Spinal cord (tissue), 10 donors: ENCODE measurements around the gene MTFP1. TPM values are rescaled to one million over a fixed set of nuclear protein-coding genes. Genes with fewer than 3 reads are reported as not detected.

ENCODE experiments used
- DNase-seq, 6 donors: peaks; one replicate each; pipeline versions ENCODE4 v3.0.0 to v3.0.0-alpha.2; 2013 to 2015; ENCODE audit warnings: low spot score in 6 of 6, low read depth in 4 of 6
- H3K27ac ChIP-seq: one replicate; pipeline ENCODE4 v1.5.1; 2013; ENCODE audit warnings: low read depth, low read length, control low read depth
- H3K27me3 ChIP-seq: one replicate; pipeline ENCODE4 v1.6.1; 2013; ENCODE audit warnings: low read length; ENCODE audit not compliant: control insufficient read depth, insufficient read depth
- H3K36me3 ChIP-seq: one replicate; pipeline ENCODE4 v1.6.1; 2013; ENCODE audit warnings: low read length; ENCODE audit not compliant: control insufficient read depth, insufficient read depth
- H3K4me1 ChIP-seq: one replicate; pipeline ENCODE4 v1.6.1; 2013; ENCODE audit warnings: low read length; ENCODE audit not compliant: control insufficient read depth, insufficient read depth
- H3K4me3 ChIP-seq: one replicate; pipeline ENCODE4 v1.5.1; 2013; ENCODE audit warnings: low read depth, low read length, control low read depth
- H3K9me3 ChIP-seq: one replicate; pipeline ENCODE4 v1.6.1; 2013; ENCODE audit warnings: low read length; ENCODE audit not compliant: control insufficient read depth, insufficient read depth
- WGBS: methylation state at CpG from one replicate; pipeline ENCODE4 v1.1.5; 2013; ENCODE audit warnings: missing lambda C conversion rate; ENCODE audit not compliant: insufficient coverage; 5-methylcytosine and 5-hydroxymethylcytosine counted together
- polyA plus RNA-seq, 2 donors: library from polyadenylated mRNA; unstranded; fragments of 120-200 nt; gene quantifications; one replicate each; pipeline ENCODE4 v1.2.1, GENCODE V29; 2013; ENCODE audit not compliant: insufficient read length in 2 of 2
- total RNA-seq, 2 donors: library from RNA; depleted of rRNA in 1 of 2; stranded (reverse); fragments of 120-200 nt in 1 of 2; fragments of >200 nt in 1 of 2; gene quantifications; one replicate each; pipeline versions ENCODE4 v1.2.3 to v1.2.4, GENCODE V29; 2013 to 2014
- donor health status: healthy.

The MTFP1 gene
- total and polyA plus RNA-seq, 4 donors: 2.1 to 9.5 (median 6.4) TPM

DNA sequence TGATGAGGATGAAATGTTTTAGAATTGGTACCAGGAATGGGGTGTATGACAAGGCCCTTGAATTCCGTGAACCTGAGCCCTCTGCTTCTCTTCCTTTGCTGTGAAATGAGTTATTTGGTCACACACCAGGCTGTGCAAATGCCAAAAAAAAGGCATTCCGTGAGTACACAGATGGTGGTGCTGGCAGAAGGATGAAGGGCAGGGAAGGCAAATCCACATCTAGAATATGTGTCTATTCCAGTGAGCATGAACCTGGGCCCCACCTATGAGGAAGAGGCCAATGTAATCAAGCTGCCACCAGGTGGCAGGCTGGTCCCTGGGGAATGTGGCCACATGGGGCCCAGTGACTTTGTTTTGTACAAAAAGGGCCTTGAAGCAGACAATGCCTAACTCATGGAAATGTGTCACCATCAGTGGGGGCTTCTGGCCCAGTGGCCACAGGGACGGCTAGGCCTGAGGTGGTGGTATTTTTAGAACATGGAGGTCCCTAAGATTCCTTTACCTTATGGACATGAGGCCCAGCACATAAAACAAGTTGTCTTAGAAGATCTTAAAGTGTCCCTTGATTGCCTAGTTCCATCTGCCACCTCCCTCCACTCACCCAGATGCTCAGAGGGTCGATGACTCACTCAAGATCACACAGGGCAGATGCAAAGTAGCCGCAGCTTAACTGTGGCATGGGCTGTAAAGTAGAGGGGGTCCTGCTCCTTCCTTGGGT is 34.4 kb upstream of the MTFP1 start:
- DNase-seq: peak in 2 of 6 donors; percentile 62 to 70
- Histone ChIP-seq H3K4me3 (no peak overlapping the region), H3K9me3 (no peaks in the 10 kb centered on the region), H3K4me1 (peaks cover 27% of the 10 kb centered on the region), H3K27me3 (no peaks in the 10 kb centered on the region), H3K27ac (no peak overlapping the region), H3K36me3 (no peaks in the 10 kb centered on the region)
- 79% methylated on average over 2 of the region's 5 CpGs for WGBS

DNA sequence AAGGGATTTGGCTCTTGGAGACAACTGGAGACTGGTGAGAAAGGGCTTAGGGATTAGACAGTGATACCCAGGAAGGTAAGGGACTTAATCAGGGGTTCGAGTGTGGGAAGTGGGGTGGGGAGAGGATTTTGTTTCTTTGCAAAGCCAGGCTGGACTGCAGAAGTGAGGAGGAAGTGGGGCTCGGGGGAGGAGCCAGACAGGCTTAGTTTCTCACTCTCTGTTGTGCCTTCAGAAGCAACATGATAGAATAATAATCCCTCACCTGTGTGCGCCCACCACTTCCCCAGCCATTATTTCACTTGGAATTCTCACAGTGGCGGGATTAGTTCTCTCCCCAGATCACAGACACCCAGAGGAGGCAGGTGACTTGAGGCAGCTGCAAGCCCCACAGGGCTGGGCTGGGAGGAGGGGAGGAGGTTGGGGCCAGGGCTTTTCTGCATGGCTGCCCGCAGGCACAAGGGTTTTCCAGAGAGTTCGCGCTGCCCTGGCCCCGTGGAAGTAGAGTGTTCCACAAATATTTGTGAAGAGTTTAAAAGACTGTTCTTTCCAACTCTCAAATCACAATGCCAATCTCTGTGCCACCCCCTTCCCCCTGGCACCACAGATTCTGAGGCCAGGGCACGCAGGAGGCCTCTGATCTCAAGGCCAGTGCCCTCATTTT is 32.8 kb upstream of the MTFP1 start:
- DNase-seq: no peak
- H3K4me3 ChIP-seq: no peak overlapping the region
- H3K4me1 ChIP-seq: peaks cover 31% of the 10 kb centered on the region
- H3K27me3 ChIP-seq: no peaks in the 10 kb centered on the region
- no peak overlapping the region for H3K27ac ChIP-seq
- H3K36me3 ChIP-seq: no peaks in the 10 kb centered on the region
- H3K9me3 ChIP-seq: no peaks in the 10 kb centered on the region
- 61% methylated on average over 2 of the region's 9 CpGs for WGBS

- no peak for DNase-seq
- Histone ChIP-seq H3K9me3 (no peaks in the 10 kb centered on the region), H3K27ac (no peak overlapping the region), H3K27me3 (no peaks in the 10 kb centered on the region), H3K4me1 (peaks cover 36% of the 10 kb centered on the region), H3K36me3 (no peaks in the 10 kb centered on the region), H3K4me3 (no peak overlapping the region)
- 79% methylated on average over 7 of the region's 7 CpGs for WGBS
These were observed 32.3 kb upstream of the MTFP1 start for GRCh38 chr22:30393322-30393680.

DNA sequence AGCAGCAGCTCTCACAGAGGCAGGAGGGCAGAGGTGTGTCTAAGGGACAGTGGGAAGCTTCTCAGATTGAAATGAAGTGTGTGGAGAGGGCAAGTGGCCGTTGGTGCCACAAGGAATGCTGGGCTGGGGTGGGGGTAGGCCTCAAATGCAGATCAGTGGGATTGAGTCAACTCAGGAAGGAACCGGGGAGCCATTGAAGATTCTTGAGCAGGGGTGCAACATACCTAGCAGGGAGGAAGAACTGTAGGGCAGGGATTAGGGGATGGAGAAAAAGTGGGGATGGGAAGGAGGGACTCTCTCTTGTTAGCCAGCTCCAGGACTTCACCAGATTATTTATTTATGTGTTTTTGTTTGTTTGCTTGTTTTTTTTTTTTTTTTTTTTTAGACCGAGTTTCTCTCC is 31.7 kb upstream of the MTFP1 start:
- 57% methylated on average over 2 of the region's 3 CpGs for WGBS

DNA sequence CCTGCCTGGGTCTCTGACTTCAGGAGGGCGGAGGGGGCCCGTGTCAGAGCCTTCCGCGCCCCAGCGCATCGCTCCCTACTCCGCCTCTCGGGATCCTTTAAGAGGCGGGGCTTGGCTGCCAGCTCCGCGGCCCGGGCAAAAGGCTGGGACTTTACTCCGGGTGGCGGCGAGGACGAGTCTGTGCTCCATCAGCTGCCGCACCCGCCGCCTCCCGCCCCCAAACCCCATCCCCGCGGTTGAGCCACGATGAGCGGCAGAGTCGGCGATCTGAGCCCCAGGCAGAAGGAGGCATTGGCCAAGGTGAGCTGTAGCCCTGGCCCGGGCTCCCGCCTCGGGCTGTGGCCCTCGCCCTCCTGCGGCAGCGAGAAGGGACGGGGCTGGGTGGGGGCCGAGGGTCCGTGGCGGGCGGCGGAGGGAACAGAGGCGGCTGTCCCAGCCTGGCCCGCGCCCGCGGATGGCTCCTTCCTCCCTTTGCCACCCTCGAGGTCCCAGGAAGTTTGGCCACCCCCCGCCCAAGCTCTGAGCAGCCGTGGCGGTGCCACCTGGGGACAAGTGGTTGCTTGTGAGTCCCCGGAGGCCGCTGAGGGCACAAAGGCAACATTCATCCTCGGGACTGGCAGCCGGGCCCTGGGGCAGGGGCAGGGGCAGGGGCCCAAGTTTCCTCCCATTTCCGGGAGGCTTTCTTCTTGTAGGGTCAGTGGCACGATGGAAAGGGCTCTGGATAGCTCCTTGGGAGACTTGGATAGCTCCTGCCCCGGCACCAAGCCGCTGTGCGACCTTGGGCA is 28.5 kb upstream of the MTFP1 start, which contains the start of gene SEC14L2:
TSS of gene SEC14L2 (plus strand) at position 148 of the 785 bp plus-strand sequence. CDS start at position 247, 99 bp downstream.
- Histone ChIP-seq H3K27me3 (no peaks in the 10 kb centered on the region), H3K9me3 (no peaks in the 10 kb centered on the region), H3K4me1 (peaks cover 44% of the 10 kb centered on the region), H3K27ac (peak within 1 kb of the TSS; percentile 57), H3K36me3 (peaks cover 13% of the 10 kb centered on the region), H3K4me3 (peak within 1 kb of the TSS; percentile 66)
- under 1% methylated on average over 56 of the region's 56 CpGs for WGBS
- peak in 2 of 6 donors; percentile 84 for DNase-seq

More for the DNA sequence above, 31.7 kb upstream of the MTFP1 start:
- Histone ChIP-seq H3K27ac (no peak overlapping the region), H3K4me3 (no peak overlapping the region), H3K27me3 (no peaks in the 10 kb centered on the region), H3K4me1 (peaks cover 40% of the 10 kb centered on the region), H3K9me3 (no peaks in the 10 kb centered on the region), H3K36me3 (no peaks in the 10 kb centered on the region)
- no peak for DNase-seq

DNA sequence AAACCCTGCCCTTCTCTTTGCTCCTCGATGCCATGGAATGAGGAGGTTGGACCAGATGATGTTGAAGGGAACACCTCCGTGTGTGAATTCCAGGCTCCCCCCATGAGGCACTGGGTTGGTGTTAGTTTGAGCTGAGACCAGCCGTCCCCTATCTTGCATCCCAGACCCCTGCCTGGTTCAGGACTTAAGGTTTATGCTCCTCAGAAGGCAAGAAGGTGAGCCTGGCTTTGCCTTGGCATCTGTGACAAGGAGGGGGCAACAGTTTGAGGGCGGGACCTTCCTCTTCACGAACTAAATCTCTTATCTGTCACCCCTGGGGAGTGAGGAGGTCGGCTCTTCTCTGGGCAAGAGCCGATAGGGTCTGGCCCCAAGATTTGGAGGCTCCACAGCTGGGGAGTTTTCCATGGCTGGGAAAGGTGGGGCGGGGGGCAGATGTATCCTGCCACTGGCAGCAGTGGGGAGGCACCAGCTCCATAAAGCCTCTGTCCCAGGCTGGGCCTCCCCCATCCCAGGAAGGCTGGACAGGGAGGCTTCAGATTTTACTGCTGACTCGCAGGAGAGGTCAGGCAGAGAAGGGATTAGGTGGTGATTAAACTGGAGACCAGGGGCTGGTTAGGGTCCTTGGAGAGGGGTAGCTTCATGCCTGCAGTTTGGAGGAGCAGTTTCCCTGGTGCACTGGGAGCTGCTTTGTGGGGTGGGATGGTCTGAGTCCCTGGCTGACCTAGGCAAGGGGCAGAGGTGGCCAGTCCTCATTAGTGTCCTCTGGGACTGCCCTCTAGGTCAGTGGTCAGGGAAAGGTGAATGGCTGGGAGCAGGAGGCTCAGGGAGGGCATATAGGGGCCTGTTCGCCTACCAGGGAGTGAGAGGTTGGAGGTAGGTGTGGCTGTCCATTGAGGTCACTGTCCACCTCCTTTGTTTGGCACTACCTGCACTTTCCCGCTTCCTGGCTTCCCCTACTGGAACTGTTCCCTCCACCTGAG is 27.6 kb upstream of the MTFP1 start:
- Histone ChIP-seq H3K4me3 (peak overlapping the region; percentile 66), H3K27ac (peak overlapping the region; percentile 57), H3K36me3 (peaks cover 20% of the 10 kb centered on the region), H3K4me1 (peaks cover 42% of the 10 kb centered on the region), H3K27me3 (no peaks in the 10 kb centered on the region), H3K9me3 (no peaks in the 10 kb centered on the region)
- DNase-seq: no peak
- 37% methylated on average over 9 of the region's 11 CpGs for WGBS

DNA sequence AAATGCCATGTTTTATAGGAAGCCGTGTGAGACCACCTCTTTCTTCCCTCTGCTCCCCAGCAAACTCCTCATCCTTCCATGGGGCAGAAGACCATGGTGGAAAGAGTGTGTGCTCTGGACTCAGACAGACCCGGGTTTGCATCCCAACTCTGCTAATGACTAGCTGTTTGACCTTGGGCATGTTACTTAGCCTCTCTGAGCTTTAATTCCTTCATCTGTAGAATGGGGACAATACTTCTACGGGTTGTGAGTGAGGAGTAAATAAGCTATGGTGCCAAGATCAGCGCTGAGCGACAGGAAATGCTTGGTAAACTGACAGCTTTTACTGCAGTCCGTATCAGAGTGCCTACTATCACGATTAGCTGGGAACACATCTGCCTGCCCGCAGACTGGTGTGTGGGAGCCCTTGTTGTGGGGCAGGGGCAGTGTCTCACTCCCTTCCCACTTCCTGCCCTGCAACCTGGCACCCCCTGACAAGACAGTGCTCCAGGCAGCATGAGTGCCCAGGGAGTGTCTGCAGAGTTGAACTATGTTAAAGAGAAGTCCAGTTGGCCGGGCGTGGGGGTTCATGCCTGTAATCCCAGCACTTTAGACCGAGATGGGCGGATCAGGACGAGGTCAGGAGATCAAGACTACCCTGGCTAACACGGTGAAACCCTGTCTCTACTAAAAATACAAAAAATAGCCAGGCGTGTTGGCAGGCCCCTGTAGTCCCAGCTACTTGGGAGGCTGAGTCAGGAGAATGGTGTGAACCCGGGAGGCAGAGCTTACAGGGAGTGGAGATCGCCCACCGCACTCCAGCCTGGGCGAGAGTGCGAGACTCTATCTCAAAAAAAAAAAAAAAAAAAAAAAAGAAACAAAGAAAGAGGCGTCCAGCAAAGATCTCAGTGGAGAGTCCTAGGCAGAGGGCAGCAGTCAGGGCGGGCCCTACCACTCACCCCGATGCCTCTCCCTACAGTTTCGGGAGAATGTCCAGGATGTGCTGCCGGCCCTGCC is 26.6 kb upstream of the MTFP1 start:
- H3K4me1 ChIP-seq: peaks cover 37% of the 10 kb centered on the region
- H3K9me3 ChIP-seq: no peaks in the 10 kb centered on the region
- H3K27me3 ChIP-seq: no peaks in the 10 kb centered on the region
- peaks cover 26% of the 10 kb centered on the region for H3K36me3 ChIP-seq
- H3K27ac ChIP-seq: no peak overlapping the region
- WGBS: 83% methylated on average over 10 of the region's 25 CpGs
- H3K4me3 ChIP-seq: no peak overlapping the region
- DNase-seq: no peak

GRCh38 chr22:30399718-30400117 is 25.9 kb upstream of the MTFP1 start:
- H3K4me1 ChIP-seq: peaks cover 37% of the 10 kb centered on the region
- H3K9me3 ChIP-seq: no peaks in the 10 kb centered on the region
- WGBS: 86% methylated on average over 4 of the region's 5 CpGs
- no peaks in the 10 kb centered on the region for H3K27me3 ChIP-seq
- DNase-seq: no peak
- peaks cover 26% of the 10 kb centered on the region for H3K36me3 ChIP-seq
- no peak overlapping the region for H3K27ac ChIP-seq
- no peak overlapping the region for H3K4me3 ChIP-seq
